Stimulated activated CD8-positive, alpha-beta memory T cell treated with anti-CD3 and anti-CD28 coated beads, Interleukin-7, amount 100 ng/mL, for 1 hour (primary cell): Measurements from ENCODE around the gene LATS2.
"Not testable (repeated sequence)": the region's sequence is repeated elsewhere in the genome, so short reads cannot be mapped to it uniquely, and the experiment has no call there.

Experiments used
- DNase-seq, 2 donors: peaks; one replicate each; pipeline ENCODE4 v3.0.0-alpha.2; 2020; ENCODE audit warnings: low read depth in 2 of 2

Gene LATS2

GRCh38 chr13:20960663-20961309 is 100.6 kb downstream of the LATS2 start:
- no peak for DNase-seq

- DNase-seq, result not testable (repeated sequence)
Measured at GRCh38 chr13:20957049-20957620, 104.3 kb downstream of the LATS2 start.

- no peak for DNase-seq
Measured at GRCh38 chr13:20955496-20955895, 105.9 kb downstream of the LATS2 start.

- no peak for DNase-seq
Measured at GRCh38 chr13:20953245-20953931, 108.0 kb downstream of the LATS2 start.

- no peak for DNase-seq
Measured at GRCh38 chr13:20952838-20953237, 108.5 kb downstream of the LATS2 start.

- DNase-seq, result not testable (repeated sequence)
Measured at GRCh38 chr13:20948001-20948400, 113.4 kb downstream of the LATS2 start.

- DNase-seq, result no peak
Measured at GRCh38 chr13:20945952-20946383, 115.4 kb downstream of the LATS2 start.

- DNase-seq, result no peak
Measured at GRCh38 chr13:20942938-20943559, 118.3 kb downstream of the LATS2 start.

GRCh38 chr13:20940511-20940910 is 120.9 kb downstream of the LATS2 start:
- DNase-seq, result not testable (repeated sequence)

GRCh38 chr13:20940083-20940482 is 121.3 kb downstream of the LATS2 start:
- no peak for DNase-seq

GRCh38 chr13:20939662-20940061 is 121.7 kb downstream of the LATS2 start:
- DNase-seq, result no peak

- DNase-seq, result no peak
Measured at GRCh38 chr13:20938302-20938701, 123.1 kb downstream of the LATS2 start.

GRCh38 chr13:20927596-20928257 is 133.7 kb downstream of the LATS2 start:
- no peak for DNase-seq

GRCh38 chr13:20925395-20925790 is 136.0 kb downstream of the LATS2 start:
- DNase-seq, result not testable (repeated sequence)

- peak; percentile 38 to 54 for DNase-seq
Measured at GRCh38 chr13:20924758-20925394, 136.5 kb downstream of the LATS2 start.

- no peak for DNase-seq
Measured at GRCh38 chr13:20923272-20923671, 138.1 kb downstream of the LATS2 start.
